ENCODE measurements around the gene HOXD12.

Gene HOXD12

GRCh38 chr2:176092270-176093144 lies 7.1 kb upstream of the HOXD12 start, which contains the start of gene HOXD13:
HOXD13 (plus strand) TSS chr2:176092721; CDS start chr2:176092891, 170 bp downstream.
- peak within 1 kb of the TSS; percentile 73 for H3K27ac ChIP-seq
- TF ChIP-seq CTCF (conservative IDR thresholded peaks at IDR 0.05): no peak

- peak; percentile 66 for TF ChIP-seq CTCF (conservative IDR thresholded peaks at IDR 0.05)
- H3K27ac ChIP-seq: peak overlapping the region; percentile 73
Observed at GRCh38 chr2:176093145-176093897, 6.3 kb upstream of the HOXD12 start.

GRCh38 chr2:176093898-176094249 lies 5.7 kb upstream of the HOXD12 start:
- TF ChIP-seq CTCF (conservative IDR thresholded peaks at IDR 0.05): no peak
- H3K27ac ChIP-seq: no peak overlapping the region

- TF ChIP-seq CTCF (conservative IDR thresholded peaks at IDR 0.05): no peak
- H3K27ac ChIP-seq: no peak overlapping the region
Observed at GRCh38 chr2:176094349-176094748, 5.2 kb upstream of the HOXD12 start.

GRCh38 chr2:176095421-176095820 lies 4.2 kb upstream of the HOXD12 start:
- no peak for TF ChIP-seq CTCF (conservative IDR thresholded peaks at IDR 0.05)
- no peak overlapping the region for H3K27ac ChIP-seq

GRCh38 chr2:176096243-176096985 lies 3.2 kb upstream of the HOXD12 start:
- TF ChIP-seq CTCF (conservative IDR thresholded peaks at IDR 0.05): no peak
- H3K27ac ChIP-seq: peak overlapping the region; percentile 76
